H1 (cell line): ENCODE data around the gene KRT84. TPM values are rescaled to one million over a fixed set of nuclear protein-coding genes. Genes with fewer than 3 reads are reported as not detected.

Experiments used
- CTCF ChIA-PET: fragments of 300-600 bp; sonication (Branson Sonifier 250); formaldehyde crosslinking; loops from one replicate; lab custom pipeline; 2021; ENCODE audit not compliant: partially characterized antibody; lab: Charles Lee
- POLR2A ChIA-PET: fragments of 300-600 bp; sonication (Branson Sonifier 250); formaldehyde crosslinking; loops from one replicate; lab custom pipeline; 2021; ENCODE audit warnings: inconsistent platforms; ENCODE audit not compliant: partially characterized antibody; lab: Charles Lee
- DNase-seq, 2 experiments: peaks; one replicate each; pipeline versions ENCODE4 v3.0.0 to v3.0.0-alpha.2; 2010 to 2022; ENCODE audit warnings: low spot score in 2 of 2, low read depth in 1 of 2, mixed read lengths in 1 of 2
- FAIRE-seq: peaks from 2 replicates; lab custom pipeline; 2011; peaks lifted over from hg19 to GRCh38; lab: Jason Lieb, UNC
- H2AFZ ChIP-seq: 2 replicates; pipeline ENCODE4 v1.8.1; 2012; ENCODE audit warnings: low read length, inconsistent platforms
- H2AK5ac ChIP-seq: 2 replicates; pipeline ENCODE4 v1.6.1; 2013; ENCODE audit warnings: low read depth, low read length
- H2BK120ac ChIP-seq: replicated peaks from 2 replicates; pipeline ENCODE3; 2013; ENCODE audit warnings: low read depth, low read length, inconsistent platforms
- H2BK12ac ChIP-seq: 2 replicates; pipeline ENCODE4 v1.6.1; 2013; ENCODE audit warnings: low read depth, low read length
- H2BK15ac ChIP-seq: 2 replicates; pipeline ENCODE4 v1.6.1; 2013; ENCODE audit warnings: low read length
- H2BK20ac ChIP-seq: 2 replicates; pipeline ENCODE4 v1.6.1; 2013; ENCODE audit warnings: low read length
- H2BK5ac ChIP-seq: 2 replicates; pipeline ENCODE4 v1.6.1; 2013; ENCODE audit warnings: low read depth, low read length
- H3K14ac ChIP-seq: 2 replicates; pipeline ENCODE4 v1.6.1; 2013; ENCODE audit warnings: inconsistent platforms; ENCODE audit not compliant: insufficient read length
- H3K18ac ChIP-seq: 2 replicates; pipeline ENCODE4 v1.6.1; 2013; ENCODE audit warnings: low read length; ENCODE audit errors: extremely low read depth
- H3K23ac ChIP-seq: 2 replicates; pipeline ENCODE4 v1.6.1; 2013; ENCODE audit warnings: inconsistent platforms; ENCODE audit not compliant: insufficient read length
- H3K23me2 ChIP-seq: 2 replicates; pipeline ENCODE4 v1.6.1; 2013; ENCODE audit warnings: low read depth, low read length
- H3K27ac ChIP-seq: 2 replicates; pipeline ENCODE4 v1.6.1; 2011; ENCODE audit warnings: low read depth, low read length, inconsistent platforms
- H3K27me3 ChIP-seq, 4 experiments: replicated peaks in 1 of 4; 1 replicate in 1 of 4; 2 replicates in 3 of 4; pipeline versions ENCODE4 v1.6.1 to v1.8.1; 2011 to 2013; ENCODE audit warnings: low read length in 3 of 4, mild to moderate bottlenecking in 3 of 4, inconsistent platforms in 2 of 4, mixed read lengths in 2 of 4, moderate library complexity in 1 of 4; ENCODE audit not compliant: control insufficient read depth in 3 of 4, insufficient read depth in 3 of 4; ENCODE audit errors: extremely low read depth in 1 of 4
- H3K36me3 ChIP-seq, 4 experiments: 2 replicates each; pipeline versions ENCODE4 v1.6.1 to v1.8.1; 2011 to 2013; ENCODE audit warnings: mild to moderate bottlenecking in 4 of 4, low read length in 3 of 4, moderate library complexity in 2 of 4, control low read depth in 1 of 4, inconsistent platforms in 1 of 4; ENCODE audit not compliant: insufficient read depth in 4 of 4, control insufficient read depth in 2 of 4
- H3K4ac ChIP-seq: replicated peaks from 2 replicates; pipeline ENCODE3; 2013; ENCODE audit warnings: low read length, low read depth, mixed read lengths, inconsistent platforms; ENCODE audit not compliant: insufficient read length
- H3K4me1 ChIP-seq, 4 experiments: replicated peaks in 1 of 4; 1 replicate in 1 of 4; 2 replicates in 3 of 4; pipeline versions ENCODE4 v1.6.1 to v1.8.1; 2011 to 2013; ENCODE audit warnings: low read length in 3 of 4, inconsistent platforms in 2 of 4, mixed read lengths in 1 of 4; ENCODE audit not compliant: insufficient read depth in 4 of 4, control insufficient read depth in 3 of 4
- H3K4me2 ChIP-seq, 2 experiments: 2 replicates each; pipeline versions ENCODE4 v1.6.1 to v1.8.1; 2011 to 2013; ENCODE audit warnings: low read depth in 2 of 2, low read length in 2 of 2, control low read depth in 1 of 2, inconsistent platforms in 1 of 2, mild to moderate bottlenecking in 1 of 2; ENCODE audit not compliant: insufficient read depth in 1 of 2
- H3K4me3 ChIP-seq, 4 experiments: fragments of 200-600, 300-600 bp in 1 of 4; sonication (generic), shearing (Covaris generic), sonication (Bioruptor Twin) in 1 of 4; 2 replicates each; pipeline versions ENCODE4 v1.5.1 to v1.8.1; 2011 to 2016; ENCODE audit warnings: low read length in 4 of 4, low read depth in 3 of 4, control low read depth in 2 of 4, inconsistent platforms in 2 of 4, mild to moderate bottlenecking in 2 of 4, mixed read lengths in 1 of 4, moderate library complexity in 1 of 4; ENCODE audit not compliant: insufficient read depth in 2 of 4; ENCODE audit errors: extremely low read depth in 1 of 4
- H3K56ac ChIP-seq: replicated peaks from 2 replicates; pipeline ENCODE3; 2013; ENCODE audit warnings: low read depth, mild to moderate bottlenecking, mixed read lengths, low read length, inconsistent platforms; ENCODE audit not compliant: insufficient read length
- H3K79me1 ChIP-seq: 2 replicates; pipeline ENCODE4 v1.6.1; 2013; ENCODE audit warnings: low read depth, low read length, control low read depth
- H3K79me2 ChIP-seq, 2 experiments: 2 replicates each; pipeline versions ENCODE4 v1.6.1 to v1.8.1; 2012 to 2013; ENCODE audit warnings: low read length in 2 of 2, mild to moderate bottlenecking in 2 of 2, inconsistent platforms in 1 of 2; ENCODE audit not compliant: insufficient read depth in 2 of 2, control insufficient read depth in 1 of 2
- H3K9ac ChIP-seq, 4 experiments: replicated peaks in 1 of 4; 1 replicate in 1 of 4; 2 replicates in 3 of 4; pipeline versions ENCODE4 v1.6.1 to v1.8.1; 2011 to 2013; ENCODE audit warnings: low read depth in 3 of 4, low read length in 3 of 4, control low read depth in 2 of 4, mild to moderate bottlenecking in 2 of 4, moderate library complexity in 2 of 4, inconsistent platforms in 1 of 4; ENCODE audit errors: extremely low read depth in 1 of 4
- H3K9me3 ChIP-seq, 2 experiments: 2 replicates each; pipeline versions ENCODE4 v1.6.1 to v1.8.1; 2012 to 2013; ENCODE audit warnings: mild to moderate bottlenecking in 2 of 2, moderate library complexity in 2 of 2, control low read depth in 1 of 2, inconsistent platforms in 1 of 2, low read depth in 1 of 2, low read length in 1 of 2, mixed read lengths in 1 of 2; ENCODE audit not compliant: insufficient read depth in 2 of 2
- H4K20me1 ChIP-seq, 2 experiments: replicated peaks in 1 of 2; 2 replicates each; pipeline versions ENCODE3 to v1.8.1; 2011 to 2013; ENCODE audit warnings: inconsistent platforms in 2 of 2, low read length in 2 of 2, mild to moderate bottlenecking in 1 of 2; ENCODE audit not compliant: insufficient read depth in 2 of 2, control insufficient read depth in 1 of 2
- H4K5ac ChIP-seq: 2 replicates; pipeline ENCODE4 v1.6.1; 2013; ENCODE audit warnings: low read length, low read depth, mixed read lengths, inconsistent platforms; ENCODE audit not compliant: insufficient read length
- H4K8ac ChIP-seq: 2 replicates; pipeline ENCODE4 v1.8.0; 2013; ENCODE audit warnings: mild to moderate bottlenecking, moderate library complexity, low read length, inconsistent platforms; ENCODE audit not compliant: insufficient read depth; ENCODE audit errors: extremely low read depth
- H4K91ac ChIP-seq: replicated peaks from 2 replicates; pipeline ENCODE3; 2013; ENCODE audit warnings: low read length, mixed read lengths, inconsistent platforms; ENCODE audit not compliant: insufficient read length
- BACH1 ChIP-seq: IDR thresholded peaks from 2 replicates; pipeline ENCODE4 v1.6.1; 2012; ENCODE audit warnings: low read length, improper control_type of control experiment
- HDAC2 ChIP-seq, 2 experiments: fragments of 300-600 bp in 1 of 2; sonication (generic) in 1 of 2; IDR thresholded peaks; 2 replicates each; pipeline ENCODE4 v1.6.1; 2011 to 2012; ENCODE audit warnings: low read depth in 2 of 2, low read length in 2 of 2, mild to moderate bottlenecking in 2 of 2, moderate library complexity in 2 of 2, borderline replicate concordance in 1 of 2, inconsistent platforms in 1 of 2
- POU5F1 ChIP-seq: IDR thresholded peaks from 2 replicates; pipeline ENCODE4 v1.6.1; 2011; ENCODE audit warnings: low read depth, mild to moderate bottlenecking, low read length, moderate library complexity
- RBBP5 ChIP-seq: IDR thresholded peaks from 2 replicates; pipeline ENCODE4 v1.7.1; 2012; ENCODE audit warnings: low read depth, mild to moderate bottlenecking, inconsistent platforms, low read length, moderate library complexity, borderline replicate concordance
- RFX5 ChIP-seq: IDR thresholded peaks from 2 replicates; pipeline ENCODE4 v1.6.1; 2011; ENCODE audit warnings: low read depth, low read length, improper control_type of control experiment, borderline replicate concordance
- SP1 ChIP-seq: IDR thresholded peaks from 2 replicates; pipeline ENCODE4 v1.6.1; 2011; ENCODE audit warnings: low read depth, low read length
- TEAD4 ChIP-seq: IDR thresholded peaks from 2 replicates; pipeline ENCODE4 v1.6.1; 2012; ENCODE audit warnings: low read depth, low read length, inconsistent platforms, mixed read lengths
- ZNF274 ChIP-seq: IDR thresholded peaks from 2 replicates; pipeline ENCODE4 v1.7.0; 2012; ENCODE audit warnings: low read length, borderline replicate concordance; ENCODE audit errors: extremely low read depth
- WGBS, 2 experiments: shearing (Covaris generic) in 1 of 2; methylation state at CpG; one replicate each; pipeline versions ENCODE4 v1.1.6 to v1.1.7; 2013 to 2015; ENCODE audit warnings: low lambda C conversion rate in 2 of 2, mixed read lengths in 2 of 2, inconsistent platforms in 1 of 2, low coverage in 1 of 2, missing lambda C conversion rate in 1 of 2; ENCODE audit not compliant: insufficient replicate concordance in 2 of 2, insufficient coverage in 1 of 2, insufficient read length in 1 of 2; ENCODE audit errors: extremely low coverage in 1 of 2, missing lambda C conversion rate in 1 of 2; 5-methylcytosine and 5-hydroxymethylcytosine counted together
- polyA plus RNA-seq, 7 experiments: library from polyadenylated mRNA; depleted of rRNA in 3 of 7; stranded (reverse) in 5 of 7; unstranded in 2 of 7; fragments of >200 nt in 5 of 7; fragments of 200-250 nt in 2 of 7; gene quantifications; 1 replicate in 5 of 7; 2 replicates in 1 of 7; 4 replicates in 1 of 7; pipeline versions ENCODE4 v1.2.1 to v1.2.3, GENCODE V29; 2011 to 2013; ENCODE audit warnings: missing spikeins in 2 of 7, mixed read lengths in 2 of 7
- total RNA-seq: library from RNA; stranded (reverse); fragmentation: NEBNext Ultra II Directional; extraction: Animal tissue kit (Norgen Biotek cat#: 25700); gene quantifications from 2 replicates; pipeline ENCODE4 v1.2.1, GENCODE V29; 2021
- TF ChIP-seq, protein P1 (sequence below): IDR thresholded peaks from 2 replicates; pipeline ENCODE4 v1.6.1; 2012; ENCODE audit warnings: low read length, inconsistent platforms
- TF ChIP-seq, protein P2 (sequence below), 3 experiments: IDR thresholded peaks; 1 replicate in 2 of 3; 2 replicates in 1 of 3; pipeline versions ENCODE4 v1.5.1 to v1.6.1; 2011; ENCODE audit warnings: low read length in 3 of 3, mild to moderate bottlenecking in 3 of 3, inconsistent platforms in 2 of 3, low read depth in 1 of 3, moderate library complexity in 1 of 3; ENCODE audit not compliant: insufficient read depth in 1 of 3; ENCODE audit errors: control extremely low read depth in 1 of 3

Gene KRT84
- total and polyA plus RNA-seq, 2 of the 8 experiments (the other 6 are each of a cell fraction or from before 2014, with no cell fraction given): not detected

DNA sequence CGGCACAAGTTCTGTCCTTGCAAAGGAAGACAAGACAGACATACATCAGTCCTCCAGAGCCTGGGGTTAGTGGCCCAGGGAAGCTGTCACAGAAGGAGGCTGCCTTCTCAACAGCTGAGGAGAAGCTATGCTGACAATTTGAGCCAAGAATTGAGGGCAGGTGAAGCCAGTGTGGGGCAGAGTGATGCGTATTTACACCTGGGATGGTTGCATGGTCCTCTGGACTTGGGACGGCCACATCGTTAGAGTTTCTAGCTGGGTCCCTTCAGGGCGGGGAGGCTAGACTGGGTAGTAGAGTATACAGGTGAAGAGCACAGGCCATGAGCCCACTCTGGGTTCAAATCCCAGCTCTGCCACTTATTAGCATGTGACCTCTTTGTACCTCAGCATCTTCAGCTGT, 34.7 kb downstream of the KRT84 start:
- no peaks in the 10 kb centered on the region for H3K23me2 ChIP-seq
- H3K4me2 ChIP-seq: no peak overlapping the region
- H4K5ac ChIP-seq: no peak overlapping the region
- H2AFZ ChIP-seq: no peak overlapping the region
- no peak overlapping the region for H3K56ac ChIP-seq
- no peak overlapping the region for H3K14ac ChIP-seq
- H3K27ac ChIP-seq: no peak overlapping the region
- H3K4ac ChIP-seq: no peak overlapping the region
- H2BK5ac ChIP-seq: no peak overlapping the region
- 90% methylated on average over 5 of the region's 5 CpGs; no CpG with 5 or more reads in 1 of the 2 experiments for WGBS, 2 experiments
- no peaks in the 10 kb centered on the region for H3K4me1 ChIP-seq
- no peaks in the 10 kb centered on the region for H3K79me2 ChIP-seq
- H2BK15ac ChIP-seq: no peak overlapping the region
- H4K91ac ChIP-seq: no peak overlapping the region
- no peak overlapping the region for H3K23ac ChIP-seq
- no peak overlapping the region for H2BK20ac ChIP-seq
- no peaks in the 10 kb centered on the region for H3K36me3 ChIP-seq
- H3K18ac ChIP-seq: no peak overlapping the region
- no peak overlapping the region for H2AK5ac ChIP-seq
- H3K9ac ChIP-seq: no peak overlapping the region
- no peaks in the 10 kb centered on the region for H4K20me1 ChIP-seq
- H4K8ac ChIP-seq: no peak overlapping the region
- H3K79me1 ChIP-seq: no peaks in the 10 kb centered on the region
- POLR2A ChIA-PET: no interaction called here
- no peaks in the 10 kb centered on the region for H3K9me3 ChIP-seq
- DNase-seq (no peak), FAIRE-seq (no peak)
- TF ChIP-seq SP1 (no peak), TEAD4 (no peak), BACH1 (no peak), POU5F1 (no peak), RBBP5 (no peak), HDAC2 (IDR thresholded peaks at IDR 0.05; ENCODE audit: borderline replicate concordance in 1 of 2, low read depth in 2 of 2, low read length in 2 of 2) (no peak), RFX5 (no peak), ZNF274 (no peak)
- TF ChIP-seq, protein P1, sequence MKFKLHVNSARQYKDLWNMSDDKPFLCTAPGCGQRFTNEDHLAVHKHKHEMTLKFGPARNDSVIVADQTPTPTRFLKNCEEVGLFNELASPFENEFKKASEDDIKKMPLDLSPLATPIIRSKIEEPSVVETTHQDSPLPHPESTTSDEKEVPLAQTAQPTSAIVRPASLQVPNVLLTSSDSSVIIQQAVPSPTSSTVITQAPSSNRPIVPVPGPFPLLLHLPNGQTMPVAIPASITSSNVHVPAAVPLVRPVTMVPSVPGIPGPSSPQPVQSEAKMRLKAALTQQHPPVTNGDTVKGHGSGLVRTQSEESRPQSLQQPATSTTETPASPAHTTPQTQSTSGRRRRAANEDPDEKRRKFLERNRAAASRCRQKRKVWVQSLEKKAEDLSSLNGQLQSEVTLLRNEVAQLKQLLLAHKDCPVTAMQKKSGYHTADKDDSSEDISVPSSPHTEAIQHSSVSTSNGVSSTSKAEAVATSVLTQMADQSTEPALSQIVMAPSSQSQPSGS: no peak
- TF ChIP-seq, protein P2, sequence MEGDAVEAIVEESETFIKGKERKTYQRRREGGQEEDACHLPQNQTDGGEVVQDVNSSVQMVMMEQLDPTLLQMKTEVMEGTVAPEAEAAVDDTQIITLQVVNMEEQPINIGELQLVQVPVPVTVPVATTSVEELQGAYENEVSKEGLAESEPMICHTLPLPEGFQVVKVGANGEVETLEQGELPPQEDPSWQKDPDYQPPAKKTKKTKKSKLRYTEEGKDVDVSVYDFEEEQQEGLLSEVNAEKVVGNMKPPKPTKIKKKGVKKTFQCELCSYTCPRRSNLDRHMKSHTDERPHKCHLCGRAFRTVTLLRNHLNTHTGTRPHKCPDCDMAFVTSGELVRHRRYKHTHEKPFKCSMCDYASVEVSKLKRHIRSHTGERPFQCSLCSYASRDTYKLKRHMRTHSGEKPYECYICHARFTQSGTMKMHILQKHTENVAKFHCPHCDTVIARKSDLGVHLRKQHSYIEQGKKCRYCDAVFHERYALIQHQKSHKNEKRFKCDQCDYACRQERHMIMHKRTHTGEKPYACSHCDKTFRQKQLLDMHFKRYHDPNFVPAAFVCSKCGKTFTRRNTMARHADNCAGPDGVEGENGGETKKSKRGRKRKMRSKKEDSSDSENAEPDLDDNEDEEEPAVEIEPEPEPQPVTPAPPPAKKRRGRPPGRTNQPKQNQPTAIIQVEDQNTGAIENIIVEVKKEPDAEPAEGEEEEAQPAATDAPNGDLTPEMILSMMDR (IDR thresholded peaks at IDR 0.05; ENCODE audit: control extremely low read depth in 1 of 3, insufficient read depth in 1 of 3, low read depth in 1 of 3, low read length in 3 of 3): no peak
- no peak overlapping the region for H3K4me3 ChIP-seq
- H2BK12ac ChIP-seq: no peak overlapping the region
- H2BK120ac ChIP-seq: no peak overlapping the region
- no peaks in the 10 kb centered on the region for H3K27me3 ChIP-seq
- CTCF ChIA-PET: interaction anchor here (0.8 to 10.7 kb wide), 12 partner anchors 11 to 204 kb away, joined by 3 to 88 read pairs (median 4); partner anchors contain the start of gene KRT85
